Esophagus squamous epithelium (tissue), 5 donors: ENCODE data around the gene HTR6. TPM values are rescaled to one million over a fixed set of nuclear protein-coding genes. Genes with fewer than 3 reads are reported as not detected.

ENCODE experiments used
- DNase-seq: peaks from one replicate; lab custom pipeline; 2025; lab: John Stamatoyannopoulos, UW
- H3K27ac ChIP-seq, 4 donors: fragments of 200-600 bp; sonication (generic); one replicate each; pipeline ENCODE4 v1.5.1; 2016 to 2019; ENCODE audit warnings: mild to moderate bottlenecking in 1 of 4
- H3K27me3 ChIP-seq, 4 donors: fragments of 200-600 bp; sonication (generic); 1 replicate in 3 of 4; 2 replicates in 1 of 4; pipeline versions ENCODE4 v1.5.1 to v1.6.0; 2017 to 2021; ENCODE audit warnings: antibody characterized with exemption in 1 of 4
- H3K36me3 ChIP-seq, 3 donors: fragments of 200-600 bp; sonication (generic); one replicate each; pipeline ENCODE4 v1.5.1; 2016 to 2019
- H3K4me1 ChIP-seq, 3 donors: fragments of 200-600 bp; sonication (generic); one replicate each; pipeline ENCODE4 v1.5.1; 2017 to 2019
- H3K4me3 ChIP-seq, 4 donors: fragments of 200-600 bp; sonication (generic); 1 replicate in 3 of 4; 2 replicates in 1 of 4; pipeline ENCODE4 v1.5.1; 2016 to 2019; ENCODE audit warnings: mild to moderate bottlenecking in 2 of 4, moderate library complexity in 1 of 4
- H3K9me3 ChIP-seq, 3 donors: fragments of 200-600 bp; sonication (generic); one replicate each; pipeline ENCODE4 v1.5.1; 2016 to 2019
- POLR2A ChIP-seq, 4 donors: fragments of 450-650 bp; IDR thresholded peaks; one replicate each; pipeline ENCODE4 v1.6.1; 2017; ENCODE audit warnings: antibody characterized with exemption in 4 of 4, mild to moderate bottlenecking in 4 of 4, moderate library complexity in 3 of 4
- WGBS, 2 donors: methylation state at CpG; one replicate each; pipeline ENCODE4 v1.1.5; 2018; 5-methylcytosine and 5-hydroxymethylcytosine counted together
- intact Hi-C: fragments of 100-400 bp; cut with DNase I; formaldehyde crosslinking; loops from one replicate; pipeline ENCODE4 v1.15.0; 2022
- total RNA-seq, 4 donors: library from RNA; depleted of rRNA; stranded (reverse); fragments of >200 nt; gene quantifications; one replicate each; pipeline ENCODE4 v1.1.0, GENCODE V29; 2016
- TF ChIP-seq, protein P1 (sequence below), 6 experiments: fragments of 450-650 bp in 4 of 6; fragments of 200-600 bp in 2 of 6; sonication (generic) in 2 of 6; IDR thresholded peaks; one replicate each; pipeline ENCODE4 v1.5.1; 2016 to 2019; ENCODE audit warnings: antibody characterized with exemption in 6 of 6, mild to moderate bottlenecking in 4 of 6, moderate library complexity in 4 of 6
- donor health status: DM: yes; HTN: yes; CAD: no.

Gene HTR6
- total RNA-seq, 4 donors from 2014 or later = not detected

- no peak for DNase-seq
- H3K36me3 ChIP-seq = peaks cover 0 to 98% (median 6%) of the 10 kb centered on the region in 3 donors
- intact Hi-C loops = no loop called here
- WGBS, 2 donors = 79% methylated on average over 2 of the region's 14 CpGs; no CpG with 5 or more reads in 1 of the 2 donors
- no peaks in the 10 kb centered on the region for H3K4me1 ChIP-seq
- H3K27me3 ChIP-seq = no peaks in the 10 kb centered on the region
- no peak overlapping the region for H3K4me3 ChIP-seq
- TF ChIP-seq POLR2A (IDR thresholded peaks at IDR 0.05) = no peak
- TF ChIP-seq, protein P1, sequence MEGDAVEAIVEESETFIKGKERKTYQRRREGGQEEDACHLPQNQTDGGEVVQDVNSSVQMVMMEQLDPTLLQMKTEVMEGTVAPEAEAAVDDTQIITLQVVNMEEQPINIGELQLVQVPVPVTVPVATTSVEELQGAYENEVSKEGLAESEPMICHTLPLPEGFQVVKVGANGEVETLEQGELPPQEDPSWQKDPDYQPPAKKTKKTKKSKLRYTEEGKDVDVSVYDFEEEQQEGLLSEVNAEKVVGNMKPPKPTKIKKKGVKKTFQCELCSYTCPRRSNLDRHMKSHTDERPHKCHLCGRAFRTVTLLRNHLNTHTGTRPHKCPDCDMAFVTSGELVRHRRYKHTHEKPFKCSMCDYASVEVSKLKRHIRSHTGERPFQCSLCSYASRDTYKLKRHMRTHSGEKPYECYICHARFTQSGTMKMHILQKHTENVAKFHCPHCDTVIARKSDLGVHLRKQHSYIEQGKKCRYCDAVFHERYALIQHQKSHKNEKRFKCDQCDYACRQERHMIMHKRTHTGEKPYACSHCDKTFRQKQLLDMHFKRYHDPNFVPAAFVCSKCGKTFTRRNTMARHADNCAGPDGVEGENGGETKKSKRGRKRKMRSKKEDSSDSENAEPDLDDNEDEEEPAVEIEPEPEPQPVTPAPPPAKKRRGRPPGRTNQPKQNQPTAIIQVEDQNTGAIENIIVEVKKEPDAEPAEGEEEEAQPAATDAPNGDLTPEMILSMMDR (IDR thresholded peaks at IDR 0.05) = no peak
- H3K9me3 ChIP-seq = no peaks in the 10 kb centered on the region
- no peak overlapping the region for H3K27ac ChIP-seq
Observed at GRCh38 chr1:19694298-19694697, 29.6 kb downstream of the HTR6 start.

GRCh38 chr1:19695772-19696171, 31.1 kb downstream of the HTR6 start:
- intact Hi-C loops = no loop called here
- Histone ChIP-seq H3K36me3 (peaks cover 0 to 98% (median 6%) of the 10 kb centered on the region in 3 donors), H3K9me3 (no peaks in the 10 kb centered on the region), H3K27me3 (no peaks in the 10 kb centered on the region), H3K27ac (no peak overlapping the region), H3K4me3 (no peak overlapping the region), H3K4me1 (no peaks in the 10 kb centered on the region)
- no peak for DNase-seq
- TF ChIP-seq POLR2A (IDR thresholded peaks at IDR 0.05) = no peak
- TF ChIP-seq, protein P1 (IDR thresholded peaks at IDR 0.05) = no peak
- WGBS, 2 donors = 94 to 96% methylated on average over 7 of the region's 7 CpGs

DNA sequence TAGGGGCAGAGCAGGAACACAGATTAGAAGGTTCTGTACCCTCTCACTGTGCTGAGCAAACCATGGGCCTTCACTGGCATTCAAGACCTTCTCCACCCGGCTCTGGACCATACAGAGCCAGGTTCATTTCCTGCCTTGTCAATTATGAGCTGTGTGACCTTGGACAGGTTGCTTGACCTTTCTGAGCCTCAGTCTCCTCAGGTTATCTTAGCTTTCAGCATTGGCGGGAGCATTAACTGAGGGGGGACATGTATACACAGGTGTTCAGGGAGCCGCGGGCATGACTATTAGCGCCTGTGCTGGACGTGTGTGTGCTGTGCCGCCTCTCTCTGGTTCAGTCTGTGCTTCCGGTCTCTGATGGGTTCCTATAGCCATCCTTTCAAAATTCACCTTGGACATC, 32.1 kb downstream of the HTR6 start:
- 91 to 93% methylated on average over 8 of the region's 8 CpGs for WGBS, 2 donors
- no peaks in the 10 kb centered on the region for H3K9me3 ChIP-seq
- no peak overlapping the region for H3K4me3 ChIP-seq
- no peaks in the 10 kb centered on the region for H3K4me1 ChIP-seq
- TF ChIP-seq, protein P1 (IDR thresholded peaks at IDR 0.05) = no peak
- TF ChIP-seq POLR2A (IDR thresholded peaks at IDR 0.05) = no peak
- DNase-seq = no peak
- H3K36me3 ChIP-seq = peaks cover 0 to 90% (median 6%) of the 10 kb centered on the region in 3 donors
- no peak overlapping the region for H3K27ac ChIP-seq
- intact Hi-C loops = no loop called here
- no peaks in the 10 kb centered on the region for H3K27me3 ChIP-seq

GRCh38 chr1:19698181-19698580, 33.5 kb downstream of the HTR6 start:
- intact Hi-C loops = no loop called here
- Histone ChIP-seq H3K4me1 (no peaks in the 10 kb centered on the region), H3K27ac (no peak overlapping the region), H3K36me3 (peaks cover 0 to 78% (median 6%) of the 10 kb centered on the region in 3 donors), H3K4me3 (no peak overlapping the region), H3K9me3 (no peaks in the 10 kb centered on the region), H3K27me3 (no peaks in the 10 kb centered on the region)
- no peak for TF ChIP-seq POLR2A (IDR thresholded peaks at IDR 0.05)
- TF ChIP-seq, protein P1 (IDR thresholded peaks at IDR 0.05) = no peak
- no peak for DNase-seq
- 86 to 100% methylated on average over 1 to 4 of the region's 4 CpGs for WGBS, 2 donors

DNA sequence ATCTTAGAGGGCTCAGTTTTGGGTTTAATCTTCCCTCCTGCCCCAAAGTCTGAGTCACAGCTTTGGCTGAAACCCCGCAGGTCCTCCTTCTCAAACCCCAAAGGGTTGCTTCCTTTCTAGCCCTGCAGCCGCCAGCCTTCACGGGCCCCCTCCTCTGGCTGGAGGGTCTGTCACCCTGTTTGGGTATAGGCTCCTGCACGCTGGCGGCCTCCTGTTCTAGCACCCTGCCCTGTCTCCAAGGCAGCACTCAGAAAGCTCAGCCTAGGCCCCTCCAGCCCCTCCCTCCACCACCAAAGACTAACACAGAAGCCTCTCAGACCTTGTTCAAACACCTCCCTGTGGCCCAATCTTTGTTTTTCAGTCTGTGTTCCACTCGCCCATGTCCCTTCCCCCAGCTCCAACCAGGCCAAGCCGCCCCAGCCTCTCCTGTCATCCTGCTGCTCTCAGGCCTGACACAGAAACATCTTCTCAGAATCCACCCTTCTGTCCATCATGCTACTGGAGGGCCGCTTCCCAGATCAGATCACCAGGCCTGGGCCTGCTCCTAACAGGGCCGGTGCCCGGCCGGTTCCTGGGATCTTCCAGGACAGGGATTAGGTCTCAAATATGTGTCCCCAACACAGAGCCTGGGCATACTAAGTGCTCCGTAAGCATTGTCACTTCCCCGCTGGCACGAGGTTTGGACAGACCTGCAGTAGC, 35.6 kb downstream of the HTR6 start:
- no peak for DNase-seq
- Histone ChIP-seq H3K4me3 (no peak overlapping the region), H3K36me3 (peaks cover 0 to 57% (median 0%) of the 10 kb centered on the region in 3 donors), H3K27me3 (no peaks in the 10 kb centered on the region), H3K9me3 (no peaks in the 10 kb centered on the region), H3K27ac (no peak overlapping the region), H3K4me1 (peaks cover 0 to 14% (median 10%) of the 10 kb centered on the region in 3 donors)
- 77 to 86% methylated on average over 6 of the region's 14 CpGs for WGBS, 2 donors
- TF ChIP-seq POLR2A (IDR thresholded peaks at IDR 0.05) = no peak
- TF ChIP-seq, protein P1 (IDR thresholded peaks at IDR 0.05) = no peak
- intact Hi-C loops = no loop called here
